HG02970 (cell line): ENCODE data around the gene SLC6A16.
"Not testable (repeated sequence)": the region's sequence is repeated elsewhere in the genome, so short reads cannot be mapped to it uniquely, and the experiment has no call there.

Experiments used
- ATAC-seq: cut with Tn5 transposase; IDR thresholded peaks from one replicate; pipeline ENCODE4 v1.9.1; 2021; ENCODE audit warnings: mild to moderate bottlenecking, moderate library complexity, moderate number of reproducible peaks; ENCODE audit not compliant: unreplicated experiment, low FRiP score

Gene SLC6A16

GRCh38 chr19:49332691-49333417 is 7.9 kb upstream of the SLC6A16 start:
- ATAC-seq: not testable (repeated sequence)

- ATAC-seq: no peak
Measured at GRCh38 chr19:49331616-49332055, 6.6 kb upstream of the SLC6A16 start.

GRCh38 chr19:49331187-49331586 is 6.2 kb upstream of the SLC6A16 start:
- not testable (repeated sequence) for ATAC-seq

DNA sequence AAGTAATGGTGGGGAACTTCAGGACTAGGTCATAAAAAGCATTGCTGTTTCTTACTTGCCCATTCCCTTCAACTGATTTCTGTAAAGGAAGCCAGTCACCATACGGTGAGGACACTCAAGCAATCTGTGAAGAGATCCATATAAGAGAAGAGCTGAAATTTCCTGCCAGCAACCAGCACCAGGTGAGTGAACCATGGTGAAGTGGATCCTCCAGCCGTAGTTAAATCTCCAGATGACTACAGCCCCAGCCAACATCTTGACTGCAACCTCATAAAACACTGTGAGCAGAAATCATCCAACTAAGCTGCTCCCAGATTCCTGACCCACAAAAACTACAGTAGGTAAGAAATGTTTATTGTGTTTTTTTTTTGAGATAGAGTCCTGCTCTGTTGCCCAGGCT is 3.8 kb upstream of the SLC6A16 start:
- ATAC-seq: no peak

- no peak for ATAC-seq
Measured at GRCh38 chr19:49327878-49328544, 3.0 kb upstream of the SLC6A16 start.

DNA sequence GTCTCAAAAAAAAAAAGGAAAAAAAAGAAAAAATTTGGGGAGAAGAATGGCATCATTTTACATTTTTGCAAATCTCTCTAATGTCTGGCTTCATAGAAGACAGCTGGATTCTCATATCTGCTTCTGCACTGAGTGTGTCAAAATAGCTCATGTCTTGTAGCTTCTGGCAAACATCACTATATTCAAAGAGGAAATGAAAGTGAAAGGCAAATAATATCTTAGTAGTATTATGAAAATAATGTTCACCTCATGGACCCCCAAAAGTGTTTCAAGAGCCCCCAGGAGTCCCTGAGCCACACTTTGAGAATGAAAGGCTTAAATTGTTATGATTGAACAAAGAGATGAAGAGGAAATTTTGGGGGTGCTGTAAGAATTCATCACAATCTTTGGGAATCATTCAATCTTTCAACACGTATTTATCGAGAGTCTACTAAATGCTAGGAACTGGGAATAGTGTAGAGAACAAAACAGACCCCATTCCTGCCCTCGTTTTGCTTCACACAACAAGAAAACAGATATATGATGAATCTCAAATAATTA is 1.2 kb upstream of the SLC6A16 start:
- no peak for ATAC-seq

- ATAC-seq: not testable (repeated sequence)
Measured at GRCh38 chr19:49325756-49326155, 765 bp upstream of the SLC6A16 start.

DNA sequence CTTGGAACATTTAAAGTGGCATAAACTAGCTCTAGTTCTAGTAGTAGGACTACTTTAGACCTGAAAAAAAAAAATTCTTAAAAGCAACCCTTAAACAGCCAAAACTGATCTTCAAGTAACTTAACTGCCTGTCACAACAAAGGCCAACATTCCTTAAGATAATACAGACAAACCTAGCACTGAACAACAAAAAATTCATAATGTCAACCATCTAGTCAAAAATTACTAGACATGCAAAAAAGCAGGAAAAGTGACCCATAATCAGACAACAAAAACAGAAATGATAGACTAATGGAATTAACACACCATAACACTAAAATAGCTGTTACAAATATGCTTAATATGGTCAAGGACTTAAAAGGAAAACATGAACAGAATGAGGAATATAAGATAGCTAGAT is 6.7 kb downstream of the SLC6A16 start:
- ATAC-seq: no peak

DNA sequence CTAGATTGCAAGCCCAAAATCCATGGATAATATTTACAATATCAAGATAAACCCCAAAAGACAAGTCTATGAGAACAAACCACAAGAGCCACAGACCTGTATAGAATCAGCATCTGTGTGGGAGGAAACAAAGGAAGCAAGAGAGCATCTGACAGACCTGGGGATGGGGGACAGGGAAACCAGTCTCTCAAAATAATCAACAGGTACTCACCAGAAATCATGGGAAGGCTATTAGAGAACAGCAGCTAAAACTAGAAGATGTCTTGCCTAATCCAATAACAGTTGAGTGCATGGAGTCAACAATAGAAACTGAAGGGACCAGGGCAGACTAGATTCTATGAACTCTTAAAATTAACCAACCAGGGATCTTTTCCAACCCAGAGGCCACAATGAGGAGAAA is 8.7 kb downstream of the SLC6A16 start:
- ATAC-seq: no peak

GRCh38 chr19:49315111-49315510 is 9.9 kb downstream of the SLC6A16 start:
- no peak for ATAC-seq

GRCh38 chr19:49309087-49309486 is 15.9 kb downstream of the SLC6A16 start:
- ATAC-seq: no peak

- ATAC-seq: not testable (repeated sequence)
Measured at GRCh38 chr19:49306734-49307133, 18.3 kb downstream of the SLC6A16 start.

DNA sequence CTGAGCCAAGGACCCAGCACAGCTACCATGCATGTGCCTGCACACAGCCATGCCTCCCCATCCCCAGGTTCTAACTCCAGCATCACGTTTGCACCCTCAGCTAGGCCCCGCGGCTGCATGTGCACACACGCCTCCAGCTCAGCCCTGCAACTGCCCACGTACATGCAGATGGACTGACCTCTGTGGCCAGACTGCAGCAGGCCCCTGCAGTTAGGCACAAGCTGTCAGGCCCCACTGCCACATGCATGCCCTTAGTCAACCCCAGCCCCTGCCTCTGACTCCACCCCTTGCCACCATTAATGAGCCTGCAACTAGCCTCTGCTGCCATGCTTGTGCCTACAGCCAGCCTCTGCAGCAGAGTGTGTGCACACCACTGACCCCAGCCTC is 23.1 kb downstream of the SLC6A16 start:
- ATAC-seq: no peak

DNA sequence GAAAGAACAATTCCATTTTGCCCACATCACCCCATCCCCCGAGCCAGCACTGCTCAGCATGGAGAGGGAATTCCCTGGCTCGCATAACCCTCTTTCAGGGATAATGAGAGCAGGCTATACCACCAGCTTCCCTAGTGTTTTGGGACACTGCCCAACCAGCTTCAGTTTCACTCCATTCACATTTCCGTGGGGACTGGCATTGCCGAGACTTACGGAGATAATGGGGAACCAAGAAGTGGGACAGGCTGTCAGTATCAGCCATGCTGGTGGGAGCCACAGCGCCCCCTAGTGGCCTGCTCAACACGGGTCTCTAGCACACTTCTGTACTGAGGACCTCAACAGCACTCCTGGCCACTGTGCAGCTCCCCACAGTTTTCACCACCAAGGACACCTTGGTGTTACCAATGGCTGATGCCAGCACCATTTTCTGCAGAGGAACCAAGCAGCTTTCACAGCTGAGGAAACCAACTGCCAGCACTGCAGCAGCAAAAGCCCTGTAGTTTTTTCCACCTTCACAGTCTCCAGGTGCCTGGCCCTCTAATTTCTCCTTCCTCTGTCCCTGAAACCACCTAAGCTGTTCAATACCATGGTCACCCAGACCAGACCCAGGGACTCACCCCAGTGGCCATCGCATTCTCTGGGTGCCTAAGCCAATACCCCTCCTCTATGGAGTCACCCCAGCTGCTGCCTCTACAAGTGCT is 23.7 kb downstream of the SLC6A16 start:
- no peak for ATAC-seq

- ATAC-seq: not testable (repeated sequence)
Measured at GRCh38 chr19:49298653-49299052, 26.3 kb downstream of the SLC6A16 start.

GRCh38 chr19:49297403-49297802 is 27.6 kb downstream of the SLC6A16 start:
- no peak for ATAC-seq

DNA sequence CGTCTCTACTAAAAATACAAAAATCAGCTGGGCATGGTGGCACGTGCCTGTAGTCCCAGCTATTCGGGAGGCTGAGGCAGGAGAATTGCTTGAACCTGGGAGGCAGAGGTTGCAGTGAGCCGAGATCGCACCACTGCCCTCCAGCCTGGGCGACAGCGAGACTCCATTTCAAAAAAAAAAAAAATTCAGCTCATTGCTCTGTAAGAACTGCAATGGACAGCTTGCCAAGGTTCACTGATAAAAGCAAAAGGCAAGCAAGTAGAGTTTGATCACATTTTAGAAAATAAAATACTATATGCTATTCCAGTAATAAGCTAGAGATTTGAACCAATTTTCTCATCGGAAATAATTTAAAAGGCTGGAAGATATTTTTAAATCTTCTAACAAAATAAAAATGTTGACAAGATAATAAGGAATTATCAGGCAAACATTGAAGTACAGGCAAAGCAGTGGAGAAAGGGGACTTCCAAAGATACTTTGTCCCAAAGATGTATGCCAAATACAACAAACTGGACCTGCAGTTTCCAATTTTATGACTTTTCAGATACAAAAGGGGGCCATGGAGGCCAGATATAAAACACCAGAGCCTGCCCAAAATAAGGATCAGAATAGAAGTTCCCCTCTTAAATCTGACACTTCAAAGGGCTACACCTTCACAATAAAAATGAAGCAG is 29.6 kb downstream of the SLC6A16 start:
- no peak for ATAC-seq

DNA sequence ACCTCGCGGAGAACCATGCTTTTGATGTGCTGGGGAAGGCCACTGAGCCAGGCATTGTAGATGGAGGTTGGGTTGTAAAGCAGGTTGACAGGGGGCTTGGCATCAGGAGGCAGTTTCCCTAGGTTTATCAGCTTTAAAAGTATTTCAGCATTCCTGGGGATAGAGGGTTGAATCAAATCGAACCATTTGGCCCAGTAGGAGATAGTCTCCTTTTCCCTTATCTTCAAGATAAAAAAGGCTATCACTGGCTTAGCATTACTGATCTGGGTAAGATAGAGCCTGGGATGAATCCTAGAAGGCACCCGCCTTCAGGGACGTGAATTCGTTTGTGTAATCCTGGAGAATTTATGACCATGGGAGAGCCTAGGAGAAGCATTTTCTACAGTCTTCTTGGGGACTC is 30.6 kb downstream of the SLC6A16 start:
- no peak for ATAC-seq

DNA sequence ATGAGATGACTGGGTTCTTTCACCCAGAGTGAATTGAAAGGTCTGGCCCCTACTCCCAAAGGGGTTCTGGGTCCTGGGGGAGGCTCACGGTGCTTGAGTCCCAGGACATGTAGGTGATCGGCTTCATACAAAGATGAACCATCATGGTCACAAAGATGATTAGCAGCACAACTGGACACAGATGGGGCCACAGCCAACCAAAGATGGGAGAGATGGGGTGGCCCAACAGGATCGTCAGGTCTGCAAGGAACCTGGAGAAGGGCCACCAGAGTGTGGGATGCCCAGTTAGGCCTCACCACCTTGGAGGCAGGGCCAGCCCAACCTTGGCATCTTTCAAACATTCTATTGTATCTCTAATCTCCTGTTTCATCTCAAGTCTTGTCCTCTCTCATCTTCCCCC is 34.5 kb downstream of the SLC6A16 start:
- ATAC-seq: no peak

GRCh38 chr19:49289286-49289685 is 35.7 kb downstream of the SLC6A16 start:
- ATAC-seq: not testable (repeated sequence)

- ATAC-seq: not testable (repeated sequence)
Measured at GRCh38 chr19:49288205-49288604, 36.8 kb downstream of the SLC6A16 start.
